H1 (cell line): ENCODE measurements around the gene SGSM1. TPM values are rescaled to one million over a fixed set of nuclear protein-coding genes. Genes with fewer than 3 reads are reported as not detected.

Source experiments
- ASH2L ChIP-seq: fragments of 200-600, 300-600 bp; sonication (generic); IDR thresholded peaks from one replicate; pipeline ENCODE4 v1.7.1; 2017; ENCODE audit warnings: low read length
- BRCA1 ChIP-seq: IDR thresholded peaks from 2 replicates; pipeline ENCODE4 v1.6.1; 2012; ENCODE audit warnings: low read depth, low read length, improper control_type of control experiment
- CBX8 ChIP-seq: fragments of 300-800, 300-1000 bp; sonication (generic); IDR thresholded peaks from 2 replicates; pipeline ENCODE4 v1.7.1; 2016; ENCODE audit warnings: low read depth, low read length, borderline replicate concordance
- HDAC6 ChIP-seq: IDR thresholded peaks from one replicate; pipeline ENCODE4 v1.7.1; 2012; ENCODE audit warnings: low read depth, mild to moderate bottlenecking, inconsistent platforms, low read length, moderate library complexity
- SUZ12 ChIP-seq: fragments of 200-600 bp; sonication (generic); IDR thresholded peaks from 2 replicates; pipeline ENCODE4 v1.6.1; 2012; ENCODE audit warnings: mild to moderate bottlenecking, inconsistent platforms, low read length, moderate library complexity, mixed read lengths
- polyA plus RNA-seq, 7 experiments: library from polyadenylated mRNA; depleted of rRNA in 3 of 7; stranded (reverse) in 5 of 7; unstranded in 2 of 7; fragments of >200 nt in 5 of 7; fragments of 200-250 nt in 2 of 7; gene quantifications; 1 replicate in 5 of 7; 2 replicates in 1 of 7; 4 replicates in 1 of 7; pipeline versions ENCODE4 v1.2.1 to v1.2.3, GENCODE V29; 2011 to 2013; ENCODE audit warnings: missing spikeins in 2 of 7, mixed read lengths in 2 of 7
- total RNA-seq: library from RNA; stranded (reverse); fragmentation: NEBNext Ultra II Directional; extraction: Animal tissue kit (Norgen Biotek cat#: 25700); gene quantifications from 2 replicates; pipeline ENCODE4 v1.2.1, GENCODE V29; 2021
- TF ChIP-seq, protein P1 (sequence below): IDR thresholded peaks from 2 replicates; pipeline ENCODE4 v1.6.1; 2011; ENCODE audit warnings: low read length, improper control_type of control experiment

The SGSM1 gene
- total and polyA plus RNA-seq, 2 of the 8 experiments (the other 6 are each of a cell fraction or from before 2014, with no cell fraction given), result 2.8 to 5.2 TPM

DNA sequence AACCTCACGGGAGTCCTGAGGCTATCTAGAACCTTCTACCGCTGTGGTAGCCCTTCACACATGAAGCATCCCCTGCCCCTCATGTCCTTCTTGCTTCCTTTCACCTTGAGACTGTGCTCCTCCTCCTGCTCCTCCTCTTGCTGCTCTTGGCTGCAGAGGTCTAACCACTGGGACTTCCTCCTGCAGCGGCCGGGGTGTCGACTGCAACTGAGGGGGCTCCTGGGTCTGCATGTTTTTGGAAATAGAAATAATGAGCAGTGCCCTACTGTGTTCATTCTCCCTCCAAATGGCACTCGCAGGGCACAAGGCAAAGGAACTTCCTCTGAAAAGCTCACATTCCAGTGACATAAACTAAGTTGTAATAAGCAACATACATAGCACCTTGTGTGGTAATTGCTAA is 46.2 kb upstream of the SGSM1 start (continued):
- TF ChIP-seq SUZ12 (no peak), CBX8 (no peak), HDAC6 (no peak), BRCA1 (no peak), ASH2L (no peak)
- TF ChIP-seq, protein P1, sequence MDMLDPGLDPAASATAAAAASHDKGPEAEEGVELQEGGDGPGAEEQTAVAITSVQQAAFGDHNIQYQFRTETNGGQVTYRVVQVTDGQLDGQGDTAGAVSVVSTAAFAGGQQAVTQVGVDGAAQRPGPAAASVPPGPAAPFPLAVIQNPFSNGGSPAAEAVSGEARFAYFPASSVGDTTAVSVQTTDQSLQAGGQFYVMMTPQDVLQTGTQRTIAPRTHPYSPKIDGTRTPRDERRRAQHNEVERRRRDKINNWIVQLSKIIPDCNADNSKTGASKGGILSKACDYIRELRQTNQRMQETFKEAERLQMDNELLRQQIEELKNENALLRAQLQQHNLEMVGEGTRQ, result no peak
